HG03159 (cell line): ENCODE measurements around the gene SAPCD2.

ENCODE experiments used
- ATAC-seq: cut with Tn5 transposase; IDR thresholded peaks from one replicate; pipeline ENCODE4 v1.9.1; 2021; ENCODE audit warnings: mild to moderate bottlenecking, moderate library complexity; ENCODE audit not compliant: unreplicated experiment

The SAPCD2 gene

GRCh38 chr9:137020771-137021567 lies 49.4 kb downstream of the SAPCD2 start:
- ATAC-seq = no peak

- ATAC-seq = no peak
These were observed 50.3 kb downstream of the SAPCD2 start for GRCh38 chr9:137019891-137020683.

- ATAC-seq = no peak
These were observed 51.4 kb downstream of the SAPCD2 start for GRCh38 chr9:137018761-137019559.

- no peak for ATAC-seq
These were observed 52.4 kb downstream of the SAPCD2 start for GRCh38 chr9:137017791-137018497.

- no peak for ATAC-seq
These were observed 53.3 kb downstream of the SAPCD2 start for GRCh38 chr9:137017071-137017470.

DNA sequence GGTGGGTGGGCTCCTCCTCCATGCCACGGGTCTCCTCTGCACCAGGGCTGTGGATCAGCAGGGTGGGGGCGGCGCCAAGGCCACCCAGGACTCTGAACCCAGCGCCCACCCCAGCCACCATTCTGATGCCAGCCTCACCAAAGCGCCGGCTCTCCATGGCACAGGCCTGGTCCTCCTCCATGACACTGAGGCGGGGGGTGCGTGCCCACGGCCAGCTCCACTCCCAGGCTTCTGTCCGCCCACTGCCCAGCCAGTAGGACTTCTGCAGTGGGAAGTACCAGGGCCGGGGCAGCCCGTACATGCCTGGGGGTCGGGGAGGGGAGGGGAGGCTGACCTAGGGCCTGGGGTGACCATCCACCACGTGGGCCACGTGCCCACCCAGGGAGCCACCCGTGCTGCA lies 53.9 kb downstream of the SAPCD2 start:
- no peak for ATAC-seq

DNA sequence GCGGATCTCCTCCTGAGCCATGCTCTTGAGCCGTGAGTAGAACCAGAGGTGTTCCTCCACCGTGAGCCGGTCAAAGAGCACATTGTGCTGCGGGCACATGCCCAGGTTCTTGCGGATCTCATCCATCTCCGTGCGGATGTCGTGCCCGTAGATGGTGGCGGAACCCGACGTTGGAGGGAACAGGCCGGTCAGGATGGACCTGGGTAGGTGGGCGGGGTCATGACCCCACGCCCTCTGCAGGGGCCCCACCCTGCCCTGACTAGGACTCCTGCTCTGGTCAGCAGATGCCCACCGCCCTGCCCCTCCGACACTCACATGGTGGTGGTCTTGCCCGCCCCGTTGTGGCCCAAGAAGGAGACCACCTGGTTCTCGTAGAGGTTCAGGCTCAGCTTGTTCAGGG lies 54.4 kb downstream of the SAPCD2 start:
- no peak for ATAC-seq

- no peak for ATAC-seq
These were observed 54.8 kb downstream of the SAPCD2 start for GRCh38 chr9:137015540-137015930.

GRCh38 chr9:137014776-137015539 lies 55.4 kb downstream of the SAPCD2 start:
- no peak for ATAC-seq

DNA sequence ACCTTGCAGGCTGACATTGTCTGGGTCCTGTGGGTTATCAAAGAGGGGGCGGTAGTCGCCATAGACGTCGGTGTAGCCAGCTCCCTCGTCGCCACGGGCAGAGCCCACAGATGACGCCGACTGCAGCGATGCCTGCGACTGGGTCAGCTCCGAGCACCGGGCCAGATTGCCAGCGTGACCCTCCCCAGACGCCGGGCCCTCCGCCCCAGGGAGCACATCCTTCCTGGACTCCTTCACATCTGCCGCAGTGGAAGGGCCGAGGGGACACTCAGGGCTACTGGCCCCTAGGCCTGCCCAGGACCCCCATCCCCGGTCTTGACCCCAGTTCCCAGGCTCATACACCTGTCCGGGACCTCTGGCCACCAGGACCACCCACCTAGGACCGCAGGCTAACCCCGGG lies 56.2 kb downstream of the SAPCD2 start:
- ATAC-seq = no peak

DNA sequence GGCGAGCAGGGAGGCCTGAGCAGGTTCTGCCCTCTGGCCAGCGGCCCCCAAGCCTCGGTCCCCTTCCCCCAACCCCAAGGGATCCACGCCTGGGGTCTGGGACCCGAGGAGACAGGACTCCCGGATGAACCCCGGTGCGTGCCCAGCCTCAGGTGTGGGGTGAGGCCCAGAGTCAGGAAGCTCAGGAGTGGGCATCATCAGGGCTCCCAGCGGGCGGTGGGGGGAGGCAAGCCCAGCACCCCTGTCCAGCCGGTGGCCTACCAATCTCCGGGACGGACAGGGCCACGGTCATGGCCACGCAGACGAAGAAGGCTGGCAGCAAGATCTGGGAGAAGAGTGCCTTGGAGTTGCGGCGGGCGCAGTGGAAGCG lies 56.8 kb downstream of the SAPCD2 start:
- no peak for ATAC-seq

- ATAC-seq = no peak
These were observed 57.4 kb downstream of the SAPCD2 start for GRCh38 chr9:137012694-137013570.
